PFSK-1 (cell line): Measurements from ENCODE around the gene BFSP1.

Source experiments
- POLR2AphosphoS5 ChIP-seq: IDR thresholded peaks from 2 replicates; pipeline ENCODE4 v1.6.1; 2012; ENCODE audit warnings: low read depth, mild to moderate bottlenecking, control low read depth, low read length, moderate library complexity
- TAF1 ChIP-seq: IDR thresholded peaks from 2 replicates; pipeline ENCODE4 v1.6.1; 2012; ENCODE audit warnings: low read length, control low read depth, borderline replicate concordance; ENCODE audit not compliant: insufficient read depth

- TF ChIP-seq POLR2AphosphoS5 = no peak
- no peak for TF ChIP-seq TAF1
Observed at GRCh38 chr20:17460119-17460518, 71.1 kb downstream of the BFSP1 start.
